ENCODE measurements around the gene SMYD2.
A peak's percentile ranks its signal among the peaks of the same experiment; 100 is the strongest.
"Not testable (repeated sequence)": the region's sequence is repeated elsewhere in the genome, so short reads cannot be mapped to it uniquely, and the experiment has no call there.

Gene SMYD2

DNA sequence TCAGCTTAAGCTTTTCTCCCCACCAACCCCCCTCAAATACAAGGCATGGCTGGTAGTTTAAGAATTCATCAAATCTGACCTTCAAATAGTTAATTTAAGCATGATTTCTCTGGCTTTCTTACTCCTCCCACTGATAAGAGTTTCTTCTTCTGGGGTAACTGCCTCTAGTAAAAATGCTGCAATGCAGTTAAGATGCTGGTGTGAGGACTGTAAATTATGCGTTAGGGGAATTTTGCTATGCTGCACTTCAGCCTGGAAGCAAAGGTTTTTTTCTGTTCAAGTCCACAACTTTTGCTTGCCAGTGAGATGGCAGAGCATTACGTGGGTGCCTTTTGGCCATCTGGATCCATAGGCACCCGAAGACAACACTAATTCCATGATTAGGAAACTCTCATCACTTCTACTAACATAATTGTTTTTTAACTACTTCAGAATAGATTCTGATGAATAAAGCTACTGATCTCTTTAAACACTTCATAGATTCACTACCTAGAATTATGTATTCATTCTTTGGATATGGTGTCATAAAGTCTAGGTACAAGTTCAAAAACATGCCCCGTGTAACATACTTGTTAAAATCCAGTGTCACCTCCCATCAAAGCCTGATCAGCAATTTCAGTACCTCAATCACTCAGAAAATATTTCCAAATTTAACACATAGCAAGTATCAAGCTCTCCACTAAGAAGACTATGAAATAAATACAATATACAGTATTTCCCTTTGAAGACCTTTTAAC, 8.8 kb upstream of the SMYD2 start:
- no peak for DNase-seq

DNA sequence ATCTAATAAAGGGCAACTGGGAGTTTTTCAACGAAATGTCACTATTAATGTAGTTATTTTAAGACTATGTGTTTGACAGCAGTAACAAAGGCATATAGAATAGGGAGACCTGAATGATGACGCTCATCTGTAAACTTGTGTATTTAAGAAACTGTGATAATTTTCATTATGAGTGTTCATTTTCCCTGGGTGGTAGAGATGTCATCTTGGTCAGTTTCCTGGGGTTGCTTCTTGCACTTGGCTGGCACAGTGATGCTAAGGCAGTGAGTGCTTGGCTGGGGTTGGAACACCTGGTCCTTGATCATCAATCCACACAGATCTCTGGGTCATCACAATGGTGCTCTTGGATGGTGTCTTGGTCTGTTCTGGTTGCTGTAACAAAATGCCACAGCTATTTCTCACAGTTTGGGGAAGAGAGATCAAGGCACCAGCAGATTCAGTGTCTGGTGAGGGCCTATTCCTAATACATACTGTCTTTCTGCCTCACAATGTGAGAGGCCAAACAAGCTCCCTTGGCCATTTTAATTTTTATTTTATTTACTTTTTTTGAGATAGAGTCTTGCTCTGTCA, 7.9 kb upstream of the SMYD2 start:
- no peak for DNase-seq

DNA sequence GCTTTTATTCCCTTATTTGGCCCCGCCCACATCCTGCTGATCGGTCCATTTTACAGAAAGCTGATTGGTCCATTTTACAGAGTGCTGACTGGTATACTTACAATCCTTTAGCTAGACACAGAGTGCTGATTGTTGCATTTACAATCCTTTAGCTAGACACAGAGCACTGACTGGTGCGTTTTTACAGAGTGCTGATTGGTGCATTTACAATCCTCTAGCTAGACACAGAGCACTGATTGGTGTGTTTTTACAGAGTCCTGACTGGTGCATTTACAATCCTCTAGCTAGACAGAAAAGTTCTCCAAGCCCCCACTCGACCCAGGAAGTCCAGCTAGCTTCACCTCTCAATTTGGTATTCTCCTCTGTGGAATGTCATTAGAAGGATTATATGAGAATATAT, 5.3 kb upstream of the SMYD2 start:
- not testable (repeated sequence) for DNase-seq

- DNase-seq: no peak
Measured at GRCh38 chr1:214276786-214277185, 4.2 kb upstream of the SMYD2 start.

GRCh38 chr1:214277704-214278635, 3.0 kb upstream of the SMYD2 start:
- no peak for DNase-seq

DNA sequence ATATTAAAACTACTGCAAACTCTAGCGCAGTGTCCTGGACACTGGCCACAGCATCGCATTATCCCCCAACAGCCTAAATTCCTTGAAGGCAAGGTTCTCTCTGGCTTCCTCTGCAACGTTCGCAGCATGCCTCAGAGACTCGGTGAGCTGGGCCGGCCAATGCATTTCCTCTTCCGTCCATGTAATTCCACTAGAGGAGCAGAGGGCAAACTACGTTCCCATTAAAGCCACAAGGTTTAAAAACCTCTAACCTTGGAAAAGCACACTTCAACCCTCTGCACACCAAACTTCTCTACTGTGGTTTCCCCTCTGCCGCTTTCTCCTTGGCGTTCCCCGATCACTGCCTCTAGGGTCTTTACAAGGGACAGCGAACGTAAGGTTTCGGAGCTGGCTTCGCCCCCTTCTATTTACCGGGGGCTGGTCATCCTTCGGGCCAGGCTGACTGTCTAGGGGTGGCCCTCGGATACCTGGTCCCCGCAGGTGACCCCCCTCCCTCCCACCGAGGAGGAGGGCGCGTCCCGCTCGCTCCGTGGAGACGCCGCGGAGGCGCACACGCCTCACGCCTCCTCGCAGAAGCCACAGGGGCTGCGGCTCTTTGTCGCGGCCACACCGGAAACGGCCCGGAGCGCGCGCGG, 456 bp upstream of the SMYD2 start:
- peak; percentile 54 for DNase-seq

DNA sequence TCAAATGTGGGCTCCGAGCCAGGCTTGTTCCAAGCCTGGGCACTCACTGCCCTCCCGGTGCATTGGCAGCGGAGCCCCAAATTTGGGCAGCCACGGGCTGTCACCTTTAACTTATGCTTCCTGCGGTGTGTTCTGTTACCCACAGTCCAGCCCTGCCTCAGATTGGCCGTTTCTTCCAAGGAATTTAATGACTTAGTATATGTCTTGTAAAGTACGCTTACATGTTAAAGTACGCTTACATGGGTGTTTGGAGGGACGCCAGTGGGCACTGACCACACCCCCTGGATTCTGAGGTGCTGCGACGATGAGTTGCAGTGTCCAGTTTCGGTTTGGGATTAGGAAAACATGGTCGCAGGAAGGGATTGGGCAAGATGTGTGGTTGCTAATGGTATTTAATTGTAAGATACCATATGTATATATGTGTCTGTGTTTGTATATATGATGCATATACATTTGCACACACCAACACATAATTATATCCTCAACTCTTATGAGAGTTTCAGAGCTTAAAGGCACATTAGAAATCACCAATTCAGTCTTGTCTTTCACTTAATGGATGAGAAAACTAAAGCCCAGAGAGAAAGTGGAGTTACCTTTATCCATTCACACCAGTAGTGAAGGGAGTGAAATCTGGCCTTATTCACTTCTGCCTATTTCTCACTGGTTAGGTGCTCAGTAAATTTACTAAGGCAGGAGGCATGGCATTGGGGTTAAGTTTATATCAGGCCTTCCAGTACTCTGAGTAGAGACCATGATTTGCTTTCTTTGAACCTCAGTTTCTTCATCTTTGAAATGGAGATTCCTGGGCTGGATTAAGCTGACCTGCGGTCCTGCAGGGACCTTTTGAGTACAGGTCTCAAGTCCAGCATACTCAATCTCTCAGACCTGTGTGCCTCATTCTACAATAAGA, 1.0 kb downstream of the SMYD2 start:
- DNase-seq: no peak

GRCh38 chr1:214282630-214283242, 1.8 kb downstream of the SMYD2 start:
- DNase-seq: no peak

GRCh38 chr1:214285610-214286440, 4.9 kb downstream of the SMYD2 start:
- DNase-seq: no peak

DNA sequence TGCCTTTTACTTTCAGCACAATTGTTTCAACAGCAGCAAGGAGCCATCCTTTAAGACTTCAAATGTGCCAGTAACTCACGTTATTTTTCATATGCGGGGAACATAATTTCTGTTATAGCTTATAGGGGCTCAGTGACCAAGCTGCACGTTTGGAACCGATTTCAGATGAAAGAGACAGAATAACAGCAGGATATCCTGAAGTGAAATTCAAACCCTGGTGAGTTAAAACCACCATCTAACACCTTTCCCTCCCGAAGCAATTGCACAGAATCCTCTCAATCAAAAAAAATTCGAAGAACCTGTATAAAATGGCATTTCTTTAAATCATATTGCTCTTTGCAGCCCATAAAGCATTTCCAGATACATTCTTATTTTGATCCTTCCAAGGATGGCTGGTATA, 6.9 kb downstream of the SMYD2 start:
- DNase-seq: no peak

GRCh38 chr1:214289574-214290272, 8.8 kb downstream of the SMYD2 start:
- DNase-seq: no peak

DNA sequence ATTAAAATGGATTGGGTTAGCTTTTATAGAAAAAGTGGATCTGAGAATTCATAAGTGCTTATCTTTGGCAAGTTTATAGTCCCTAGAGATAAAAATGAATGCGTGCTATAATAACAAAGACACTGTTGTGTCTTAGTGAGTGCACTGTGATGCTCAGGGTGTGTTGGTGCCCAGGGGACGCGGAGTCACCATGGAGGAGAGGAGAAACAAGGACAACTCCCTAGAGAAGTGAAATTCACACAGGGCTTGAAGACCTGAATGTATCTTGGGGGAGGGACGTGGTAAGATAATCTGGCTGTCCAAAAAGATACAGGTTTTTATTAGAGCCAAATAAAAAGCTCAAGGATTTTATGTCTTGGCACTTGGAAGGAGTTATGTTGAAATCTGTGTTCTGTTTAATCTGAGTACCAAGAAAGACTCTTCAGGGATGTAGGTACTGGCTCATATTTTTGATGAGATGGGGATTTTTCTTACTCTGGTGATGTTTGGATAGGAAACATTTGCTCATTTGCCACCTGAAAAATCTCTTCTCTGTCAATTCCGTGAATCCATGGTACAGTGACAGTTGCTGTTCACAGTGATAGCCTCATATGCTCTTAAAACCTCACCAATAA, 9.6 kb downstream of the SMYD2 start:
- no peak for DNase-seq

GRCh38 chr1:214292322-214292721, 11.4 kb downstream of the SMYD2 start:
- DNase-seq: no peak

GRCh38 chr1:214295934-214296333, 15.0 kb downstream of the SMYD2 start:
- DNase-seq: no peak

GRCh38 chr1:214296860-214297745, 16.1 kb downstream of the SMYD2 start:
- DNase-seq: no peak

DNA sequence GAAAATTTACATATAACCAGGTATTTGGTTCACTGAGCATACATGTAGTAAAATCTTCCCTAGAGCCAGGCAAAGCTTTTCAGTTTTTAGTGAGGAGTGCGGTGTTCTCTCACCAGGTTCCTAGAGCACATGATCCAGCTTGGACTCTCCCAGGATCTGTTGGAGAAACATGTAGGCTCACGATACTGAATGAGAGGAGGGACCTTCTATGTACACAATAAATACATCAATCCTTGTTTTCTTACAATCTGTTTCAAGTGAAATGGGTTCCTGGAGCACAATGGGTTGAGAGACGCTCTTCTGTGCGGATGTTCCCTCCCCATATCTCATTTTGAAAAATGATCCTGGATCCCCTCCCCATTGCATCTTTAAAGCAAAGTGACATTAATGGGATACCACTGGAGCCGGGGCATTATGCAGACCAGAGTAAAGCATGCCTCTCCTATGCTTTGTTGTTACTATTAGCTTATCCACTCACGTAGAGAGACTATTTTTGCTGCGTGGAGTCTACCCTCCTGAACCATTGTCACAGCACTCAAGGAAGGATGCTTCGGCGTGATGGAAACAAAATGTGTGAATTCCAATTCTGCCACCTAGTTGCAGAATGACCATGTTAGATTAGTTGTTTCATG, 19.3 kb downstream of the SMYD2 start:
- no peak for DNase-seq

DNA sequence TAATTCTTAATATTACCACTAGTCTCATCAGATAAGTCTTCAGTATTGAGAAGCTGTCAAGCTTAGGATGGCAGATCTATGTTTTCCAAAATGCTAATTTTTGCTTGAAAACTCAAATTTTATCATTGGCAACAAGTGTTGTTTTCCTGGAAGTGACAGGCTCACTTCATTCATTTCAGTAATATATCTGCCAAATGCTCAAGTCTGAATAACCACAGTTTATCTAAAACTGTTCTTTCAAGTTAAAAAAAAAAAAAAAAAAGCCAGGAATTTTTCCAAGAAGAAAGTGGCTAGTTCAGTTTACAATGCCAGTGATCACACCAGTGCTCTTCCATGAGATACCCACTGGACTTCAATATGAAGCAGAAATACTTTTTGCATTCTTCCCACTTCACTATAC, 20.6 kb downstream of the SMYD2 start:
- no peak for DNase-seq

All from stimulated activated naive CD4-positive, alpha-beta T cell treated with Interleukin-2 at 50 U/mL for 16 hours (primary cell).